ENCODE results near the gene FBXO41.

GRCh38 chr2:73265298-73266060 is 18.8 kb downstream of the FBXO41 start:
- no peak for TF ChIP-seq CTCF (IDR thresholded peaks at IDR 0.05; ENCODE audit: insufficient read depth, low read depth, low read length)
- TF ChIP-seq EZH2 (IDR thresholded peaks at IDR 0.05; ENCODE audit: insufficient read depth, low read length): no peak

Measured in astrocyte (in vitro differentiated cells and primary cell).